Mucosa of rectum (tissue), 2 donors: ENCODE data around the gene SEMA3E.

ENCODE experiments used
- H3K27ac ChIP-seq, 2 donors: one replicate each; pipeline ENCODE4 v1.7.0; 2013; ENCODE audit warnings: inconsistent platforms in 2 of 2, low read depth in 2 of 2, low read length in 2 of 2
- H3K27me3 ChIP-seq, 2 donors: one replicate each; pipeline ENCODE4 v1.7.0; 2013; ENCODE audit warnings: low read length in 2 of 2; ENCODE audit not compliant: control insufficient read depth in 2 of 2, insufficient read depth in 2 of 2
- H3K36me3 ChIP-seq, 2 donors: one replicate each; pipeline ENCODE4 v1.7.0; 2013; ENCODE audit warnings: low read length in 2 of 2; ENCODE audit not compliant: control insufficient read depth in 2 of 2, insufficient read depth in 2 of 2
- H3K4me1 ChIP-seq, 2 donors: one replicate each; pipeline ENCODE4 v1.7.0; 2013; ENCODE audit warnings: low read length in 2 of 2, mild to moderate bottlenecking in 1 of 2; ENCODE audit not compliant: control insufficient read depth in 2 of 2, insufficient read depth in 2 of 2
- H3K4me3 ChIP-seq, 2 donors: one replicate each; pipeline ENCODE4 v1.7.0; 2013; ENCODE audit warnings: low read length in 2 of 2
- H3K9ac ChIP-seq, 2 donors: one replicate each; pipeline ENCODE4 v1.7.0; 2013; ENCODE audit warnings: low read length in 2 of 2, low read depth in 1 of 2, mild to moderate bottlenecking in 1 of 2
- H3K9me3 ChIP-seq, 2 donors: one replicate each; pipeline ENCODE4 v1.7.0; 2013; ENCODE audit warnings: low read length in 2 of 2; ENCODE audit not compliant: control insufficient read depth in 2 of 2
- donor health status: healthy.
- donor health status: Normal muscosa, but diverticular disease.

The SEMA3E gene

DNA sequence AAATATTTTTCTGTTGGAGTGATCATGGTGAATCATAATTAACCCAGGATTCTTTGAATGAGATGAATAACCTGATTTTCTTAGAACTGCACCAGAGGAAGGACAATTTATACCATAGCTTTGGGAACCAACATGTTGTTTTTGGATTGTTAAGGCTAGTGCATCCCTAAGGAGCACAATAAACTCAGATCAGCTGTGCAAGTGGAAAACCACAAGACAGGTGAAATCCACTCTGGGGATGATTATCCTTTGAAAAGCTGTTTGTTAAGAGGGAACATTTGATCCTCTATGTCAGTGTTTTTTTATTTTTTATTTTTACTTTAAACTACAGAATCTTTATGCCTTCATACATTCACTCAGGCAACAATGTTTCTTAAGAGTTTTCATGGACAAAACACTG is 254.2 kb downstream of the SEMA3E start:
- Histone ChIP-seq H3K9me3 (no peaks in the 10 kb centered on the region), H3K36me3 (no peaks in the 10 kb centered on the region), H3K27me3 (no peaks in the 10 kb centered on the region), H3K4me3 (no peak overlapping the region), H3K4me1 (no peaks in the 10 kb centered on the region), H3K9ac (no peak overlapping the region), H3K27ac (no peak overlapping the region)

DNA sequence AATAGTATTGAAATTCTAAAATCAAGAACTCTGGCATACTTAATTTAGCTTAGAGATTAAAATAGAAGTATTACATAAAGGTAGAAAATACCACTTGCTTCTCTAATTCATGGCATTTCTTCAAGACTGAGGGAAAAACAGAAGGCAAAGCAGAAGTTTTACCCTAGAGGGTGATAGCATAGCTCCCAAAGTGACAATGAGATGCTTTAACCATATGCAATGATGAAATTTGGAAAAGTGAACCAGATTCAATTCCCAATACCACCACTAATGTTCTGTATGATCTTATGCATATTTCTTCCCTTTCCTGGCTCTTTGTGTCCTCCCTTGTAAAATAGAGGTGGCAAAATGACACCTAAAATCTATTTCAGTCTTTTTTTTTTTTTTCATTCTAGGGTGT is 260.5 kb downstream of the SEMA3E start:
- H3K9ac ChIP-seq, result no peak overlapping the region
- no peak overlapping the region for H3K27ac ChIP-seq
- no peaks in the 10 kb centered on the region for H3K36me3 ChIP-seq
- H3K4me3 ChIP-seq, result no peak overlapping the region
- H3K9me3 ChIP-seq, result no peaks in the 10 kb centered on the region
- no peaks in the 10 kb centered on the region for H3K4me1 ChIP-seq
- no peaks in the 10 kb centered on the region for H3K27me3 ChIP-seq

GRCh38 chr7:83366629-83367028 is 282.3 kb downstream of the SEMA3E start:
- Histone ChIP-seq H3K4me1 (no peaks in the 10 kb centered on the region), H3K36me3 (no peaks in the 10 kb centered on the region), H3K27me3 (no peaks in the 10 kb centered on the region), H3K9ac (no peak overlapping the region), H3K9me3 (no peaks in the 10 kb centered on the region), H3K4me3 (no peak overlapping the region), H3K27ac (no peak overlapping the region)

DNA sequence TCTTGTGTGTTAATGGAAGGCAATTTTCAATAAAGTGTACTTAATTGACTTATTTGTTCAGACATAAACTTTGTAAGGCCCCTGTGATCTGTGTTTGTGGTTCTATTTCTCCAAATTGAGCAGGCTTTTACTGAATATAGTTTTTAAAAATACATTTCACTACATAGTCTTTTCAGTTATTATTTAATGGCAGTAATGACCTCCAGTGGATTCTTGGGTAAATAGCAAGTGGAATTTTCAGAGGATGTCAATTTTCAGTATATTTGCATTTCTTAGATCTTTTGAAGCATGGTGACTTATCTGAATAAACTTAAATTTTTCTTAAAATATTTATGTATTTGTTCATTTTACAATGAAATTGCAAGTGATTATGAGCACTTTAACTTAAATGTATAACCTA is 283.2 kb downstream of the SEMA3E start:
- H3K4me1 ChIP-seq, result no peaks in the 10 kb centered on the region
- H3K27ac ChIP-seq, result no peak overlapping the region
- H3K9ac ChIP-seq, result no peak overlapping the region
- H3K27me3 ChIP-seq, result no peaks in the 10 kb centered on the region
- H3K36me3 ChIP-seq, result no peaks in the 10 kb centered on the region
- H3K9me3 ChIP-seq, result no peaks in the 10 kb centered on the region
- no peak overlapping the region for H3K4me3 ChIP-seq

- Histone ChIP-seq H3K27me3 (no peaks in the 10 kb centered on the region), H3K36me3 (no peaks in the 10 kb centered on the region), H3K9ac (no peak overlapping the region), H3K4me3 (no peak overlapping the region), H3K9me3 (no peaks in the 10 kb centered on the region), H3K27ac (no peak overlapping the region), H3K4me1 (no peaks in the 10 kb centered on the region)
These were observed 285.9 kb downstream of the SEMA3E start for GRCh38 chr7:83362871-83363550.

- Histone ChIP-seq H3K27me3 (no peaks in the 10 kb centered on the region), H3K4me1 (no peaks in the 10 kb centered on the region), H3K4me3 (no peak overlapping the region), H3K9me3 (no peaks in the 10 kb centered on the region), H3K27ac (no peak overlapping the region), H3K9ac (no peak overlapping the region), H3K36me3 (no peaks in the 10 kb centered on the region)
These were observed 289.8 kb downstream of the SEMA3E start for GRCh38 chr7:83359108-83359507.

DNA sequence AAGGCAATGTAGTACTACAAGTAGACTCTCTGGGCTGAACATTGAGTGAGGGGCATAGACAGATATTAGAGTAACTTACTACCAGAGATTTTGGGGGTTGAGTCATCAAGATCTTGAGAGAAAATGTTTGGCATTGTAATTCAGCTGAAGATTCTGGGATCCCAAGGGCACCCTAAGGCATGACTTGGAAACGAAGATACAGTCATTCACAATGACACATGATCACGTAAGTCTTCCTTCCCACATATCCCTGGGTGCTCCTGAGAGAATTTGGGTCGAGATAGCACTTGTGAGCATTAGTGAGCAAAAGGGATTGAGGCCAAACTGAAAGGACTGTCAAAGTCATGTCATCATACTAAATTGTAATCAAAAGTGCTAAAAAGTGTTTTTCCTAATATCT is 293.8 kb downstream of the SEMA3E start:
- Histone ChIP-seq H3K36me3 (no peaks in the 10 kb centered on the region), H3K27ac (no peak overlapping the region), H3K27me3 (no peaks in the 10 kb centered on the region), H3K9ac (no peak overlapping the region), H3K9me3 (no peaks in the 10 kb centered on the region), H3K4me1 (no peaks in the 10 kb centered on the region), H3K4me3 (no peak overlapping the region)

- Histone ChIP-seq H3K9ac (no peak overlapping the region), H3K4me1 (no peaks in the 10 kb centered on the region), H3K27ac (no peak overlapping the region), H3K27me3 (no peaks in the 10 kb centered on the region), H3K9me3 (no peaks in the 10 kb centered on the region), H3K4me3 (no peak overlapping the region), H3K36me3 (no peaks in the 10 kb centered on the region)
These were observed 300.9 kb downstream of the SEMA3E start for GRCh38 chr7:83347945-83348444.

DNA sequence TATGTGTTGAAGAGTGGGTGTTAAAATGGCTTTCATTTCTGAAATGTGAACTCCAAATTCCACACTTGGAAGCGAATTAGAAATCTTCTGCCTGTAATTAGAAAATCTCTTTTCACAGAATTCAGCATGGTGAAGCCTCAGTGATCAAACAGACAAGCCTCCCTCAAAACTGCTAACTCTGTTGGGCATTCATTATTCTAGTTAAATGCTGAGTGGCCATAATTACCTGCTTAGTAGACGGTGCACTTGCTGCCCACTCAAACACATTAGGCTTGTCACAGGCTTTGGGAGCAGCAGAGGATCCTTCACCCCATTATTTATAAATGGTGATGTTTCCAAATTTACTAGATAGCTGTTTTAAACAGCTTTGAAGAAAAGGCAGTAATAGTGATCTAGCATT is 309.0 kb downstream of the SEMA3E start:
- no peaks in the 10 kb centered on the region for H3K4me1 ChIP-seq
- no peaks in the 10 kb centered on the region for H3K27me3 ChIP-seq
- H3K4me3 ChIP-seq, result no peak overlapping the region
- no peaks in the 10 kb centered on the region for H3K9me3 ChIP-seq
- H3K9ac ChIP-seq, result no peak overlapping the region
- no peaks in the 10 kb centered on the region for H3K36me3 ChIP-seq
- no peak overlapping the region for H3K27ac ChIP-seq

DNA sequence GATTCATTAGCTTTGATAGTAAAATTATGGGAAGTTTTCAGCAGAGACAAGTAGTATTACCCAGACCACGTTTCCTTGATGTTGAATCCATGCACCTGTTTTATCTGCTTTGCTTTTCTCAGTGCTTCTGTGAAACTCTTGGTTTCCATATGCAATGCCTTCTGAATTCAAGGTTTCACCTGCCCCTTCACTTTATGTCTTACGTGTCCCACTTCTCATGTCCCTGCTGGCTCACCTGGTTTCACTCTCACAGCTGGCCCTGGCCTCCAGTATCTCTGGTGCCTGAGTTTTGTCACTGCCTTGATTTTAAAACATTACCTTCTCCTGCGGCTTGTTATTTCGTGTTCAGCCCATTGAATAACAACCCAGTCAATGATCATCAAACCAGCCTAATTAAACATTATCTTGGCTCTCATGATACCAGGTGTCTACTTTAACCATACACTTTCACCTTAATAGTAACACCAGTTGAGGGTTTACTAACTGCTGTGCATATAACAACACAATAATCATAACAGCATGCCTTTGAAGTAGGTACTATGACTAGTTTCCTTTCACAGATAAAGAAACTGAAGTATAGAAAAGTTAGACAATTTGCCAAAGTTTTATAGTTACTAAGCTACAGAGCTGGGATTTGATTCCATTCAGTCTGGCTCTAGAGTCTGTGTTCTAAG is 310.5 kb downstream of the SEMA3E start:
- no peaks in the 10 kb centered on the region for H3K4me1 ChIP-seq
- H3K27ac ChIP-seq, result no peak overlapping the region
- no peak overlapping the region for H3K9ac ChIP-seq
- no peaks in the 10 kb centered on the region for H3K36me3 ChIP-seq
- no peaks in the 10 kb centered on the region for H3K9me3 ChIP-seq
- no peaks in the 10 kb centered on the region for H3K27me3 ChIP-seq
- no peak overlapping the region for H3K4me3 ChIP-seq
